Tibial nerve (tissue), 4 donors: ENCODE measurements around the gene ARL5B. TPM values are rescaled to one million over a fixed set of nuclear protein-coding genes. Genes with fewer than 3 reads are reported as not detected.

Source experiments
- DNase-seq, 2 donors: peaks; one replicate each; pipeline ENCODE4 v3.0.0-alpha.2; 2019; ENCODE audit warnings: low spot score in 2 of 2
- H3K27ac ChIP-seq, 4 donors: fragments of 200-600 bp; sonication (generic) in 3 of 4; one replicate each; pipeline ENCODE4 v1.5.1; 2017 to 2019; ENCODE audit warnings: mild to moderate bottlenecking in 1 of 4
- H3K27me3 ChIP-seq, 2 donors: fragments of 200-600 bp; sonication (generic) in 1 of 2; one replicate each; pipeline versions ENCODE4 v1.5.1 to v1.6.0; 2017 to 2019
- H3K36me3 ChIP-seq, 3 donors: fragments of 200-600 bp; sonication (generic); one replicate each; pipeline ENCODE4 v1.5.1; 2018 to 2019
- H3K4me1 ChIP-seq, 4 donors: fragments of 200-600 bp; sonication (generic) in 3 of 4; one replicate each; pipeline ENCODE4 v1.5.1; 2017 to 2019
- H3K4me3 ChIP-seq, 4 donors: fragments of 200-600 bp; sonication (generic) in 3 of 4; one replicate each; pipeline ENCODE4 v1.5.1; 2017 to 2019; ENCODE audit warnings: mild to moderate bottlenecking in 1 of 4, moderate library complexity in 1 of 4
- H3K9me3 ChIP-seq, 4 donors: fragments of 200-600 bp; sonication (generic) in 3 of 4; one replicate each; pipeline ENCODE4 v1.5.1; 2017 to 2019
- EP300 ChIP-seq, 2 donors: sonication (generic); formaldehyde crosslinking; IDR thresholded peaks; one replicate each; pipeline ENCODE4 v1.6.1; 2017; ENCODE audit warnings: antibody characterized with exemption in 2 of 2, mild to moderate bottlenecking in 1 of 2
- POLR2A ChIP-seq, 2 donors: fragments of 450-650 bp; IDR thresholded peaks; one replicate each; pipeline ENCODE4 v1.6.1; 2017; ENCODE audit warnings: antibody characterized with exemption in 2 of 2, mild to moderate bottlenecking in 2 of 2, moderate library complexity in 2 of 2
- WGBS, 2 donors: methylation state at CpG; one replicate each; pipeline ENCODE4 v1.1.5; 2018; 5-methylcytosine and 5-hydroxymethylcytosine counted together
- total RNA-seq, 4 donors: library from RNA; depleted of rRNA; stranded (reverse); fragments of >200 nt; gene quantifications; one replicate each; pipeline ENCODE4 v1.1.0, GENCODE V29; 2016
- TF ChIP-seq, protein P1 (sequence below), 5 experiments: fragments of 200-600 bp in 3 of 5; fragments of 450-650 bp in 2 of 5; sonication (generic) in 3 of 5; IDR thresholded peaks; one replicate each; pipeline ENCODE4 v1.5.1; 2016 to 2019; ENCODE audit warnings: antibody characterized with exemption in 5 of 5, mild to moderate bottlenecking in 3 of 5, moderate library complexity in 2 of 5

ARL5B gene, protein sequence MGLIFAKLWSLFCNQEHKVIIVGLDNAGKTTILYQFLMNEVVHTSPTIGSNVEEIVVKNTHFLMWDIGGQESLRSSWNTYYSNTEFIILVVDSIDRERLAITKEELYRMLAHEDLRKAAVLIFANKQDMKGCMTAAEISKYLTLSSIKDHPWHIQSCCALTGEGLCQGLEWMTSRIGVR
- total RNA-seq = 10 to 100 TPM in 1 of 4 donors, 1 to 10 TPM in 3; 9.4 to 11.1 (median 9.6) TPM

GRCh38 chr10:18659125-18659818 is at the start of gene ARL5B:
ARL5B (plus strand) TSS chr10:18659431; CDS start chr10:18659638, 207 bp downstream.
- Histone ChIP-seq H3K36me3 (no peaks in the 10 kb centered on the region), H3K27ac (peak within 1 kb of the TSS; percentile 91 to 99 (median 96)), H3K4me3 (peak within 1 kb of the TSS; percentile 75 to 97 (median 90)), H3K27me3 (no peaks in the 10 kb centered on the region), H3K9me3 (no peaks in the 10 kb centered on the region), H3K4me1 (peaks cover 0 to 37% (median 20%) of the 10 kb centered on the region in 4 donors)
- peak; percentile 95 to 97 for DNase-seq
- 0% methylated on average over 42 to 62 of the region's 72 CpGs for WGBS, 2 donors
- peak; percentile 40 to 85 for TF ChIP-seq POLR2A (IDR thresholded peaks at IDR 0.05)
- TF ChIP-seq EP300 (IDR thresholded peaks at IDR 0.05) = peak; percentile 94 to 98
- TF ChIP-seq, protein P1, sequence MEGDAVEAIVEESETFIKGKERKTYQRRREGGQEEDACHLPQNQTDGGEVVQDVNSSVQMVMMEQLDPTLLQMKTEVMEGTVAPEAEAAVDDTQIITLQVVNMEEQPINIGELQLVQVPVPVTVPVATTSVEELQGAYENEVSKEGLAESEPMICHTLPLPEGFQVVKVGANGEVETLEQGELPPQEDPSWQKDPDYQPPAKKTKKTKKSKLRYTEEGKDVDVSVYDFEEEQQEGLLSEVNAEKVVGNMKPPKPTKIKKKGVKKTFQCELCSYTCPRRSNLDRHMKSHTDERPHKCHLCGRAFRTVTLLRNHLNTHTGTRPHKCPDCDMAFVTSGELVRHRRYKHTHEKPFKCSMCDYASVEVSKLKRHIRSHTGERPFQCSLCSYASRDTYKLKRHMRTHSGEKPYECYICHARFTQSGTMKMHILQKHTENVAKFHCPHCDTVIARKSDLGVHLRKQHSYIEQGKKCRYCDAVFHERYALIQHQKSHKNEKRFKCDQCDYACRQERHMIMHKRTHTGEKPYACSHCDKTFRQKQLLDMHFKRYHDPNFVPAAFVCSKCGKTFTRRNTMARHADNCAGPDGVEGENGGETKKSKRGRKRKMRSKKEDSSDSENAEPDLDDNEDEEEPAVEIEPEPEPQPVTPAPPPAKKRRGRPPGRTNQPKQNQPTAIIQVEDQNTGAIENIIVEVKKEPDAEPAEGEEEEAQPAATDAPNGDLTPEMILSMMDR (IDR thresholded peaks at IDR 0.05) = peak in 2 of 5 experiments; percentile 8 to 34

DNA sequence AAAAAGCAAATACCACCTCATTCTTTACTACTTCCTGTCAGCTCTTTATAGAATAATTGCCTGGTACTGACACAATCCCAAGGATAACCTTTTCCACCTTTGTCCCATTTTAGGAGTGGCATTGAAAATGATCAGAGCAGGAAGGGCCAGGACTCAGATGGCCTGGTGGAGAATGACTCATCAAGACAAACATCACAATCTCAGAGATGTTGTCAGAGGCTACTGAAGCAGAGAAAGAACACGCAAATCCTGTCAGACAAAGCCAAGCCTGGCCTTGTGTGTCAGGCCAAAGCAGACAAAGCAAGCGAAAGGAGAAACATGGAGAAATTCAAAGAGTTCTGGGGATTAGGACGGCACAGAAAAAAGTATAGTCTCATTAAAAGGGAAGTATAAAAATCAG is 48.7 kb upstream of the ARL5B start:
- peak overlapping the region in 2 of 4 donors; percentile 25 to 32 for H3K27ac ChIP-seq
- no peak overlapping the region for H3K4me3 ChIP-seq
- H3K4me1 ChIP-seq = peaks cover 0 to 6% (median 0%) of the 10 kb centered on the region in 4 donors
- DNase-seq = no peak
- WGBS, 2 donors = 83 to 88% methylated on average over 3 of the region's 3 CpGs
- no peaks in the 10 kb centered on the region for H3K9me3 ChIP-seq
- H3K27me3 ChIP-seq = no peaks in the 10 kb centered on the region
- TF ChIP-seq, protein P1 (IDR thresholded peaks at IDR 0.05) = no peak
- TF ChIP-seq EP300 (IDR thresholded peaks at IDR 0.05) = peak in 1 of 2 donors; percentile 32
- H3K36me3 ChIP-seq = peaks cover 0 to 22% (median 0%) of the 10 kb centered on the region in 3 donors

DNA sequence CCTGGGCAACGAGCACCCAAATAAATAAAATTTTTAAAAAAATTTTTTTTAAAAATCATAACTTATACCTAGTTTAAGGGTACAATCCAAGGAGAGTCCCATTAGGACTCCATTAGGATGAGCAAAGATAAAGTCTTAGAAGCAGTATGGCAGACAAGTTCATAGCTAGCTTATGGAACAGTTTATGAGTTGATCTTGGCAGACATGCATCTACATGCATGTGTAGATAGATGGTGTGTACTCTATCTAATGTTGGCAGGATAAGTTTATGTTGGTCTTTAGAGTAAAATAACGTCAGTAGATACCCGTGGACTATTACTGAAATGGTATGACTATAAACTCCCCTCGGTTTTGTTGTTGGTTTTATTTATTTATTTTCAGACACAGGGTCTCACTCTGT is 48.1 kb upstream of the ARL5B start:
- Histone ChIP-seq H3K9me3 (no peaks in the 10 kb centered on the region), H3K27ac (peak overlapping the region in 1 of 4 donors; percentile 32), H3K36me3 (peaks cover 0 to 22% (median 0%) of the 10 kb centered on the region in 3 donors), H3K4me1 (peaks cover 0 to 6% (median 0%) of the 10 kb centered on the region in 4 donors), H3K4me3 (no peak overlapping the region), H3K27me3 (no peaks in the 10 kb centered on the region)
- WGBS, 2 donors = 93 to 95% methylated on average over 4 of the region's 4 CpGs
- TF ChIP-seq, protein P1 (IDR thresholded peaks at IDR 0.05) = no peak
- TF ChIP-seq EP300 (IDR thresholded peaks at IDR 0.05) (no peak), POLR2A (IDR thresholded peaks at IDR 0.05) (no peak)
- DNase-seq = no peak

- Histone ChIP-seq H3K9me3 (no peaks in the 10 kb centered on the region), H3K4me3 (no peak overlapping the region), H3K36me3 (peaks cover 0 to 26% (median 0%) of the 10 kb centered on the region in 3 donors), H3K4me1 (no peaks in the 10 kb centered on the region), H3K27ac (no peak overlapping the region), H3K27me3 (no peaks in the 10 kb centered on the region)
- TF ChIP-seq, protein P1 (IDR thresholded peaks at IDR 0.05) = no peak
- TF ChIP-seq EP300 (IDR thresholded peaks at IDR 0.05) = no peak
- no peak for TF ChIP-seq POLR2A (IDR thresholded peaks at IDR 0.05)
- DNase-seq = no peak
- 91 to 95% methylated on average over 4 of the region's 4 CpGs for WGBS, 2 donors
These were observed 43.6 kb upstream of the ARL5B start for GRCh38 chr10:18615618-18616017.

- peaks cover 0 to 31% (median 0%) of the 10 kb centered on the region in 3 donors for H3K36me3 ChIP-seq
- no peak for DNase-seq
- 68 to 72% methylated on average over 3 of the region's 3 CpGs for WGBS, 2 donors
- no peak overlapping the region for H3K4me3 ChIP-seq
- no peak overlapping the region for H3K27ac ChIP-seq
- H3K27me3 ChIP-seq = no peaks in the 10 kb centered on the region
- no peaks in the 10 kb centered on the region for H3K9me3 ChIP-seq
- no peak for TF ChIP-seq POLR2A (IDR thresholded peaks at IDR 0.05)
- no peak for TF ChIP-seq EP300 (IDR thresholded peaks at IDR 0.05)
- TF ChIP-seq, protein P1 (IDR thresholded peaks at IDR 0.05) = no peak
- H3K4me1 ChIP-seq = no peaks in the 10 kb centered on the region
These were observed 42.9 kb upstream of the ARL5B start for GRCh38 chr10:18616337-18616736.
